RWPE2 (cell line): Measurements from ENCODE around the gene PADI1.
"Not testable (repeated sequence)": the region's sequence is repeated elsewhere in the genome, so short reads cannot be mapped to it uniquely, and the experiment has no call there.

Source experiments
- ATAC-seq: fragments of 200-7000 bp; cut with Tn5 transposase; 3 replicates; pipeline ENCODE4 v1.9.1; 2021; ENCODE audit warnings: low read depth
- DNase-seq: peaks from one replicate; pipeline ENCODE4 v3.0.0-alpha.2; 2020; ENCODE audit warnings: low spot score
- H3K27ac ChIP-seq: fragments of 450-650 bp; 2 replicates; pipeline ENCODE4 v1.5.1; 2017; ENCODE audit warnings: mild to moderate bottlenecking; ENCODE audit not compliant: poor library complexity, severe bottlenecking
- H3K27me3 ChIP-seq: fragments of 250-450 bp; sonication (Bioruptor Pico); 2 replicates; pipeline ENCODE4 v1.5.1; 2021; ENCODE audit warnings: mild to moderate bottlenecking, moderate library complexity; ENCODE audit not compliant: insufficient read depth, poor library complexity, severe bottlenecking
- H3K36me3 ChIP-seq: fragments of 250-450 bp; sonication (Bioruptor Pico); 2 replicates; pipeline ENCODE4 v1.5.1; 2020; ENCODE audit warnings: low read depth, mild to moderate bottlenecking, moderate library complexity
- H3K4me1 ChIP-seq: fragments of 250-450 bp; sonication (Bioruptor Pico); 2 replicates; pipeline ENCODE4 v1.5.1; 2021; ENCODE audit warnings: mild to moderate bottlenecking, moderate library complexity; ENCODE audit not compliant: insufficient read depth, poor library complexity, severe bottlenecking
- H3K4me3 ChIP-seq: fragments of 250-450 bp; sonication (Bioruptor Pico); 2 replicates; pipeline ENCODE4 v1.5.1; 2021; ENCODE audit warnings: mild to moderate bottlenecking, moderate library complexity; ENCODE audit not compliant: severe bottlenecking
- H3K9me3 ChIP-seq: fragments of 250-450 bp; sonication (Bioruptor Pico); 2 replicates; pipeline ENCODE4 v1.5.1; 2021; ENCODE audit warnings: mild to moderate bottlenecking, moderate library complexity; ENCODE audit not compliant: severe bottlenecking
- CTCF ChIP-seq: fragments of 450-650 bp; IDR thresholded peaks from one replicate; pipeline ENCODE4 v1.5.1; 2017; ENCODE audit warnings: mild to moderate bottlenecking, moderate library complexity; ENCODE audit not compliant: poor library complexity, severe bottlenecking

PADI1 gene

DNA sequence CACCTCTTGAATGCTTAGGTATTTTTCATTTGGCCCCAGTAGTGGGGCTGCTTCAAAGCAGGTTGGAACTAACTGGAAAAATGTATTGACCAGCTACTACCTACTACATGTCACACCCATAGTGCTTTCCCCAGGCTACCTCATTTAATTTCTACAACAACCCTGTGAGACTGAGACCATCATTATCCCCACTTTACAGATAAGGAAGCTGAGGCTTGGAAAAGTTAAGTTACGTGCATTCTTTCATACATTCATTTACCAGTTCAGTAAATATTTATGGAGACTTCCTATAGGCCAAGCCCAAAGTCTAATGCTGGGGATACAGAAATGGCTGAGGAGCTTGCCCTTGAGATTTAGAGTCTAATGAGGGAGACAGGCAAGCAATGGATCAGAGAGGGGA lies 29.5 kb downstream of the PADI1 start:
- Histone ChIP-seq H3K4me3 (no peak overlapping the region), H3K27ac (peak overlapping the region; percentile 100), H3K9me3 (no peaks in the 10 kb centered on the region), H3K27me3 (no peaks in the 10 kb centered on the region), H3K36me3 (no peaks in the 10 kb centered on the region), H3K4me1 (peaks cover 37% of the 10 kb centered on the region)
- no peak for TF ChIP-seq CTCF
- DNase-seq (no peak), ATAC-seq (no peak)

DNA sequence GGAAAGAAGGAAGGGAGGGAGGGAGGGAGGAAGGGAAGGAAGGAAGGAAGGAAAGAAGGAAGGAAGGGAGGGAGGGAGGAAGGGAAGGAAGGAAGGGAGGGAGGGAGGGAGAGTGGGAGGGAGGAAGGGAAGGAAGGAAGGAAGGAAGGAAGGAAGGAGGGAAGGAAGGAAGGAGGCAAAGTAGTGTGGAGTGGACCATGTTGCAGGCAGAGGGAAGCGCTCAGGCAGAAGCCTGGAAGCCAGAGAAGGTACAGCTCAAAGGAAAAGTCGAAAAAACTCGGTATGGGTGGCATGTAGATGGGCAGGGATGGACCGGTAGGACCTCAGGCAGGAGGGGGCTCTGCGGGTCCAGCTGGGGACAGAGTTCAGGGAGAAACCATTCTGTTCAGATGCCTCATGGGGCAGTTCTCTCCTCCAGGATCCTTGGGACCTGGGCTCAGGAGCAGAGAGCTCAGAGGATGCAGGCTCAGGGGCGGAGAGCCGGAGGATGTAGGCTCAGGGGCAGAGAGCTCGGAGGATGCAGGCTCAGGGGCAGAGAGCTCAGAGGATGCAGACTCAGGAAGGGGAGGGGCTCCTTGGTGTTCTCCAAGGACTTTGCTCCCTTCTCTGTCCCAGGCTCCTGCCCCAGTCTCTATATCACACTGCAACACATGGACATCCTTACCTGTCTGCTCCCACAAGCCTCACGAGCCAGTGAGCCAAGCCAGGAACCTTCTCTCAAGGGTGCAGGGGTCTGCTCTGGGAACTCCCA lies 30.4 kb downstream of the PADI1 start:
- DNase-seq (no peak), ATAC-seq (no peak)
- Histone ChIP-seq H3K4me1 (peaks cover 33% of the 10 kb centered on the region), H3K36me3 (no peaks in the 10 kb centered on the region), H3K27me3 (no peaks in the 10 kb centered on the region), H3K27ac (peak overlapping the region; percentile 100), H3K4me3 (no peak overlapping the region), H3K9me3 (no peaks in the 10 kb centered on the region)
- no peak for TF ChIP-seq CTCF

- DNase-seq (peak; percentile 86), ATAC-seq (peak; percentile 51)
- H3K27me3 ChIP-seq, result no peaks in the 10 kb centered on the region
- H3K4me1 ChIP-seq, result peaks cover 29% of the 10 kb centered on the region
- H3K36me3 ChIP-seq, result no peaks in the 10 kb centered on the region
- H3K9me3 ChIP-seq, result no peaks in the 10 kb centered on the region
- peak; percentile 86 for TF ChIP-seq CTCF
- H3K27ac ChIP-seq, result peak overlapping the region; percentile 100
- H3K4me3 ChIP-seq, result no peak overlapping the region
These were observed 32.0 kb downstream of the PADI1 start for GRCh38 chr1:17236779-17237560.

DNA sequence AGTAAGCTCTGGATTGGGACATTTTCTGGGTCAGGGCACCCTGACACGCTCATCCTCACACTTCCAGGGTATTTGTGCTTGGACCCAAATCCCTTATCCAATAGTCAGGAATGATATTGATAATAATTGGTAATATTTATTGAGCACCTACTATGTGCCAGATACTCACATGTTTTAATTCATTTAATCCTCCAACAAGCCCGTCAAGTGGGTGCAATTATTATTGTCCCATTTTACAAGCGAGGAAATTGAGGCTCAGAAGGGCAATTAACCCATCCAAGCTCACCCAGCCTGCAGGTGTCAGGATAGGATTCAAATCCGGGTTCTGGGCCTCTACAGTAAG lies 32.6 kb downstream of the PADI1 start:
- H3K27ac ChIP-seq, result peak overlapping the region; percentile 100
- DNase-seq (no peak), ATAC-seq (no peak)
- TF ChIP-seq CTCF, result peak; percentile 27
- H3K4me1 ChIP-seq, result peaks cover 24% of the 10 kb centered on the region
- H3K9me3 ChIP-seq, result no peaks in the 10 kb centered on the region
- no peaks in the 10 kb centered on the region for H3K27me3 ChIP-seq
- no peaks in the 10 kb centered on the region for H3K36me3 ChIP-seq
- H3K4me3 ChIP-seq, result no peak overlapping the region

GRCh38 chr1:17239420-17239819 lies 34.5 kb downstream of the PADI1 start:
- Histone ChIP-seq H3K36me3 (no peaks in the 10 kb centered on the region), H3K9me3 (no peaks in the 10 kb centered on the region), H3K27me3 (no peaks in the 10 kb centered on the region), H3K4me3 (no peak overlapping the region), H3K27ac (peak overlapping the region; percentile 11), H3K4me1 (peaks cover 5% of the 10 kb centered on the region)
- DNase-seq (no peak), ATAC-seq (peak; percentile 52)
- no peak for TF ChIP-seq CTCF

- ATAC-seq, H3K9me3 ChIP-seq, DNase-seq, H3K27ac ChIP-seq, H3K4me3 ChIP-seq, H3K27me3 ChIP-seq, H3K36me3 ChIP-seq: not testable (repeated sequence)
- H3K4me1 ChIP-seq, result peaks cover 19% of the 10 kb centered on the region
These were observed 36.3 kb downstream of the PADI1 start for GRCh38 chr1:17241011-17241779.
